PC-3 (cell line): ENCODE data around the gene STAT5B. TPM values are rescaled to one million over a fixed set of nuclear protein-coding genes. Genes with fewer than 3 reads are reported as not detected.

Experiments used
- ATAC-seq: fragments of 200-7000 bp; cut with Tn5 transposase; 2 replicates; pipeline ENCODE4 v1.9.1; 2020; ENCODE audit warnings: mild to moderate bottlenecking, moderate library complexity
- BruUV-seq: library from RNA; stranded (reverse); fragments of 400-500 nt; replicated peaks from 2 replicates; lab custom pipeline; 2021; lab: Mats Ljungman, UMichigan
- CTCF ChIA-PET: fragments of 300-600 bp; sonication (Branson Sonifier 250); formaldehyde crosslinking; loops from one replicate; lab custom pipeline; 2022; ENCODE audit warnings: antibody characterized with exemption; lab: Charles Lee
- POLR2A ChIA-PET: fragments of 300-600 bp; sonication (Branson Sonifier 250); formaldehyde crosslinking; loops from one replicate; lab custom pipeline; 2022; ENCODE audit warnings: antibody characterized with exemption; ENCODE audit not compliant: unreplicated experiment; lab: Charles Lee
- DNase-seq: peaks from one replicate; pipeline ENCODE4 v3.0.0-alpha.2; 2015
- H2AFZ ChIP-seq: fragments of 300-600 bp; sonication (generic); 2 replicates; pipeline ENCODE4 v1.6.0; 2016; ENCODE audit warnings: antibody characterized with exemption, low read length
- H3F3A ChIP-seq: fragments of 300-600 bp; sonication (generic); one replicate; pipeline ENCODE4 v1.6.0; 2017; ENCODE audit warnings: antibody characterized with exemption, low read length, control low read depth, mild to moderate bottlenecking; ENCODE audit not compliant: unreplicated experiment
- H3K27ac ChIP-seq: fragments of 300-600 bp; sonication (generic); 2 replicates; pipeline ENCODE4 v1.5.1; 2016; ENCODE audit warnings: mild to moderate bottlenecking, low read length
- H3K27me3 ChIP-seq: fragments of 300-600 bp; sonication (generic); 2 replicates; pipeline ENCODE4 v1.6.1; 2016; ENCODE audit warnings: low read length, mixed read lengths
- H3K36me3 ChIP-seq: fragments of 300-600 bp; sonication (generic); 2 replicates; pipeline ENCODE4 v1.6.1; 2016; ENCODE audit warnings: low read depth, mixed run types, low read length, mixed read lengths
- H3K4me1 ChIP-seq: fragments of 300-600 bp; sonication (generic); 2 replicates; pipeline ENCODE4 v1.5.1; 2016; ENCODE audit warnings: low read length; ENCODE audit not compliant: insufficient read depth
- H3K4me2 ChIP-seq: fragments of 300-600 bp; sonication (generic); 2 replicates; pipeline ENCODE4 v1.6.0; 2016; ENCODE audit warnings: low read length
- H3K4me3 ChIP-seq: fragments of 300-600 bp; sonication (generic); 2 replicates; pipeline ENCODE4 v1.5.1; 2016; ENCODE audit warnings: mild to moderate bottlenecking, low read length, mixed read lengths
- H3K79me2 ChIP-seq: fragments of 300-600 bp; sonication (generic); 2 replicates; pipeline ENCODE4 v1.6.1; 2017; ENCODE audit warnings: low read length, mixed read lengths
- H3K9ac ChIP-seq: fragments of 300-600 bp; sonication (generic); 2 replicates; pipeline ENCODE4 v1.6.0; 2016; ENCODE audit warnings: mild to moderate bottlenecking, low read length
- H3K9me2 ChIP-seq: fragments of 300-600 bp; sonication (generic); replicated peaks from 2 replicates; pipeline ENCODE4 v1.6.1; 2016; ENCODE audit warnings: mixed run types, low read length, mixed read lengths
- H3K9me3 ChIP-seq: fragments of 300-600 bp; sonication (generic); 2 replicates; pipeline ENCODE4 v1.6.1; 2016; ENCODE audit warnings: low read length, mixed read lengths
- H4K20me1 ChIP-seq: fragments of 300-600 bp; sonication (generic); 2 replicates; pipeline ENCODE4 v1.6.1; 2016; ENCODE audit warnings: low read length, mixed read lengths
- CTCF ChIP-seq: fragments of 300-600 bp; sonication (generic); conservative IDR thresholded peaks from 2 replicates; pipeline ENCODE4 v1.5.1; 2017; ENCODE audit warnings: antibody characterized with exemption, low read depth, mild to moderate bottlenecking, low read length
- EZH2 ChIP-seq: fragments of 300-600 bp; sonication (generic); IDR thresholded peaks from one replicate; pipeline ENCODE4 v1.6.1; 2017; ENCODE audit warnings: antibody characterized with exemption, mild to moderate bottlenecking, low read length; ENCODE audit not compliant: unreplicated experiment
- EZH2phosphoT487 ChIP-seq: fragments of 300-600 bp; sonication (generic); IDR thresholded peaks from 2 replicates; pipeline ENCODE4 v1.6.1; 2018; ENCODE audit warnings: mild to moderate bottlenecking, antibody characterized with exemption, low read length, borderline replicate concordance
- intact Hi-C: fragments of 100-400 bp; cut with micrococcal nuclease; formaldehyde crosslinking; loops from 2 replicates; pipeline ENCODE4 v1.9.0; 2023
- total RNA-seq: library from RNA; depleted of rRNA; stranded (reverse); fragments of >200 nt; gene quantifications from 2 replicates; pipeline ENCODE4 v1.2.3, GENCODE V29; 2014

Gene STAT5B
- total RNA-seq, 1 experiment from 2014 or later: not detected

- no peaks in the 10 kb centered on the region for H3K9me3 ChIP-seq
- H3K79me2 ChIP-seq: no peaks in the 10 kb centered on the region
- no peak overlapping the region for H3K4me2 ChIP-seq
- no peak overlapping the region for H3K9ac ChIP-seq
- DNase-seq (no peak), ATAC-seq (no peak)
- no peaks in the 10 kb centered on the region for H3F3A ChIP-seq
- intact Hi-C loops: no loop called here
- H3K9me2 ChIP-seq: no peaks in the 10 kb centered on the region
- H3K36me3 ChIP-seq: no peaks in the 10 kb centered on the region
- no peak overlapping the region for H3K4me3 ChIP-seq
- no peaks in the 10 kb centered on the region for H3K4me1 ChIP-seq
- H3K27ac ChIP-seq: no peak overlapping the region
- ChIA-PET CTCF (no interaction called here), POLR2A (no interaction called here)
- BruUV-seq: no TSS peak
- H4K20me1 ChIP-seq: no peaks in the 10 kb centered on the region
- no peaks in the 10 kb centered on the region for H3K27me3 ChIP-seq
- H2AFZ ChIP-seq: no peak overlapping the region
- TF ChIP-seq EZH2phosphoT487 (no peak), CTCF (no peak), EZH2 (no peak)
These were observed 85.5 kb downstream of the STAT5B start for GRCh38 chr17:42190491-42191274.

- no TSS peak for BruUV-seq
- H2AFZ ChIP-seq: no peak overlapping the region
- H3F3A ChIP-seq: no peaks in the 10 kb centered on the region
- no peaks in the 10 kb centered on the region for H3K9me3 ChIP-seq
- no peaks in the 10 kb centered on the region for H3K27me3 ChIP-seq
- no peak overlapping the region for H3K9ac ChIP-seq
- no peaks in the 10 kb centered on the region for H3K4me1 ChIP-seq
- H3K4me3 ChIP-seq: no peak overlapping the region
- ATAC-seq (no peak), DNase-seq (no peak)
- TF ChIP-seq EZH2phosphoT487 (no peak), EZH2 (no peak), CTCF (no peak)
- H3K36me3 ChIP-seq: no peaks in the 10 kb centered on the region
- POLR2A ChIA-PET: no interaction called here
- CTCF ChIA-PET: no interaction called here
- intact Hi-C loops: no loop called here
- no peaks in the 10 kb centered on the region for H3K79me2 ChIP-seq
- no peaks in the 10 kb centered on the region for H3K9me2 ChIP-seq
- H3K27ac ChIP-seq: no peak overlapping the region
- H3K4me2 ChIP-seq: no peak overlapping the region
- H4K20me1 ChIP-seq: no peaks in the 10 kb centered on the region
These were observed 86.6 kb downstream of the STAT5B start for GRCh38 chr17:42189651-42189965.

DNA sequence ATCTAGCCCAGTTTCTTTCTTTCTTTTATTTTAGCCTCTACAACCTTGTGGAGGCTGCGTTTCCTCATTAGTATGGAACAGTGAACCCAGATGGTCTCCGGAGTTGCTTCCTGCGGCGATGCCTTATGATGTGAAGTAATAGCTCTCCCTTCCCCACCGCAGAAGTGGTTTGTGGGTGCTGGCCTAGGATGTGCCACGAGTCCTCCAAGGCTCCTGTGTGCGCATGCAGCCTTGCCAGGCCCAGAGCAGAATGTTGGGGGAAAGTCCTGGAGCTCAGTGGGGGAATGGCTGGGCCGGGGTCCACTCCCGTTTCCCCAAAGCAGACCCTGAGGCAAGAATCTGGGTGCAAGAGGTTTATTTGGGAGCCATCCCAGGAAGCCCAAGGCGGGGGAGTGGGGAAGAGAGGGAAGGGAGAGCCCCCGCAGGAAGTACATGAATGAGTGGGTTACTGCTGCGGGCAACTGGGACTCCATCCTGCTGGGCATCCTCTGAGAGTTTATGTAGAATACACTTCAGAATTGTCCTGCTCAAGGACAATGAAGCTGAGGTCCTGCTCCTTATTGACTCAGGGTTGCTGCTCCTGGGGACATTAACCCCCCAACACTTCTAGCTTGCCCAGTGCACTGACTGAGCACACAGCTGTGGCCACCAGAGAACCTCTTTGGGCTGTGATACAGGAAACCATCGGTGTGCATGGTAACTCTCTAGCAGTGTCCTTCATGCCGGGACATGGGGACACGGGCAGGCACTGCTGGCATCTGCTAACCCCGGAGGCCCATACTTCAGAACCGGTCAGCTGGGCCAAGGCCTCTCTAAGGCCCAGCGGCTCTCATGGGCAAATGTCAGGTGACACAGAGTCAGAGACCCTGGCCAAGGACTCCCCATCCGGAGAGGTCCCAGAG lies 87.2 kb downstream of the STAT5B start:
- ATAC-seq (no peak), DNase-seq (no peak)

More for the DNA sequence above, 87.2 kb downstream of the STAT5B start:
- H3K79me2 ChIP-seq: no peaks in the 10 kb centered on the region
- H2AFZ ChIP-seq: no peak overlapping the region
- TF ChIP-seq CTCF (no peak), EZH2 (no peak), EZH2phosphoT487 (no peak)
- no peaks in the 10 kb centered on the region for H3K9me2 ChIP-seq
- no peaks in the 10 kb centered on the region for H3K36me3 ChIP-seq
- H3K27ac ChIP-seq: no peak overlapping the region
- H3K4me1 ChIP-seq: no peaks in the 10 kb centered on the region
- no peak overlapping the region for H3K9ac ChIP-seq
- BruUV-seq: no TSS peak
- H3K27me3 ChIP-seq: no peaks in the 10 kb centered on the region
- intact Hi-C loops: no loop called here
- H3K4me3 ChIP-seq: no peak overlapping the region
- no peaks in the 10 kb centered on the region for H3F3A ChIP-seq
- no peaks in the 10 kb centered on the region for H4K20me1 ChIP-seq
- H3K9me3 ChIP-seq: no peaks in the 10 kb centered on the region
- POLR2A ChIA-PET: no interaction called here
- no peak overlapping the region for H3K4me2 ChIP-seq
- CTCF ChIA-PET: no interaction called here
